H9 (cell line): ENCODE data around the gene PLB1. TPM values are rescaled to one million over a fixed set of nuclear protein-coding genes. Genes with fewer than 3 reads are reported as not detected.

ENCODE experiments used
- DNase-seq: peaks from one replicate; pipeline ENCODE4 v3.0.0-alpha.2; 2017
- H2AFZ ChIP-seq: one replicate; pipeline ENCODE4 v1.6.1; 2013; ENCODE audit warnings: mild to moderate bottlenecking, low read length, control low read depth, moderate library complexity
- H2AK5ac ChIP-seq: 2 replicates; pipeline ENCODE4 v1.6.1; 2013; ENCODE audit warnings: low read length, control low read depth, mixed read lengths; ENCODE audit not compliant: insufficient read length
- H2BK120ac ChIP-seq: one replicate; pipeline ENCODE4 v1.6.1; 2013; ENCODE audit warnings: low read depth, mild to moderate bottlenecking, low read length, control low read depth, inconsistent platforms; ENCODE audit not compliant: poor library complexity, severe bottlenecking
- H2BK12ac ChIP-seq: 2 replicates; pipeline ENCODE4 v1.6.1; 2013; ENCODE audit warnings: low read length, control low read depth, mixed read lengths, low read depth; ENCODE audit not compliant: insufficient read length
- H2BK15ac ChIP-seq: 2 replicates; pipeline ENCODE4 v1.6.1; 2013; ENCODE audit warnings: low read depth, low read length, control low read depth
- H2BK20ac ChIP-seq: one replicate; pipeline ENCODE4 v1.6.1; 2013; ENCODE audit warnings: low read depth, mild to moderate bottlenecking, low read length, control low read depth, inconsistent platforms; ENCODE audit not compliant: poor library complexity, severe bottlenecking
- H2BK5ac ChIP-seq: 2 replicates; pipeline ENCODE4 v1.6.1; 2013; ENCODE audit warnings: low read length, control low read depth, mixed read lengths; ENCODE audit not compliant: insufficient read length
- H3K14ac ChIP-seq: 2 replicates; pipeline ENCODE4 v1.6.1; 2013; ENCODE audit warnings: low read length, control low read depth; ENCODE audit not compliant: insufficient read depth
- H3K18ac ChIP-seq: 2 replicates; pipeline ENCODE4 v1.6.1; 2013; ENCODE audit warnings: low read depth, mild to moderate bottlenecking, mixed read lengths, low read length, control low read depth; ENCODE audit not compliant: insufficient read length
- H3K23ac ChIP-seq: 2 replicates; pipeline ENCODE4 v1.6.1; 2013; ENCODE audit warnings: low read length, control low read depth, mixed read lengths, low read depth; ENCODE audit not compliant: insufficient read length
- H3K23me2 ChIP-seq: 2 replicates; pipeline ENCODE4 v1.6.1; 2013; ENCODE audit warnings: low read depth, mild to moderate bottlenecking, mixed read lengths, low read length, control low read depth; ENCODE audit not compliant: insufficient read length, poor library complexity, severe bottlenecking
- H3K27ac ChIP-seq: 2 replicates; pipeline ENCODE4 v1.5.1; 2013; ENCODE audit warnings: low read length, control low read depth, mixed read lengths, low read depth; ENCODE audit not compliant: insufficient read length
- H3K27me3 ChIP-seq: 2 replicates; pipeline ENCODE4 v1.6.1; 2013; ENCODE audit warnings: low read length, control low read depth, inconsistent platforms; ENCODE audit not compliant: insufficient read depth
- H3K4ac ChIP-seq: 2 replicates; pipeline ENCODE4 v1.6.1; 2013; ENCODE audit warnings: low read depth, mild to moderate bottlenecking, control low read depth, inconsistent platforms, low read length, moderate library complexity
- H3K4me1 ChIP-seq: 2 replicates; pipeline ENCODE4 v1.6.1; 2013; ENCODE audit warnings: low read length, control low read depth, inconsistent platforms; ENCODE audit not compliant: insufficient read depth
- H3K4me2 ChIP-seq: 2 replicates; pipeline ENCODE4 v1.6.1; 2013; ENCODE audit warnings: low read length, control low read depth, mixed read lengths; ENCODE audit not compliant: insufficient read length, insufficient read depth
- H3K56ac ChIP-seq: 2 replicates; pipeline ENCODE4 v1.6.1; 2013; ENCODE audit warnings: low read depth, mild to moderate bottlenecking, mixed read lengths, low read length, control low read depth; ENCODE audit not compliant: insufficient read length
- H3K79me1 ChIP-seq: 2 replicates; pipeline ENCODE4 v1.6.1; 2013; ENCODE audit warnings: low read depth, mild to moderate bottlenecking, moderate library complexity, low read length, control low read depth, inconsistent platforms; ENCODE audit not compliant: insufficient read depth, poor library complexity, severe bottlenecking
- H3K79me2 ChIP-seq: 2 replicates; pipeline ENCODE4 v1.6.1; 2013; ENCODE audit warnings: low read length, control low read depth, inconsistent platforms; ENCODE audit not compliant: insufficient read depth
- H3K9ac ChIP-seq: 2 replicates; pipeline ENCODE4 v1.6.1; 2013; ENCODE audit warnings: low read length, control low read depth, mixed read lengths; ENCODE audit not compliant: insufficient read length; ENCODE audit errors: extremely low read depth
- H3K9me3 ChIP-seq: one replicate; pipeline ENCODE4 v1.6.1; 2013; ENCODE audit warnings: low read depth, low read length, inconsistent platforms; ENCODE audit not compliant: control insufficient read depth
- H3T11ph ChIP-seq: one replicate; pipeline ENCODE4 v1.6.1; 2013; ENCODE audit warnings: mild to moderate bottlenecking, low read length, control low read depth, inconsistent platforms
- H4K20me1 ChIP-seq: one replicate; pipeline ENCODE4 v1.6.1; 2013; ENCODE audit not compliant: control insufficient read depth, insufficient read length, insufficient read depth
- H4K5ac ChIP-seq: 2 replicates; pipeline ENCODE4 v1.6.1; 2013; ENCODE audit warnings: low read depth, mild to moderate bottlenecking, mixed read lengths, low read length, control low read depth; ENCODE audit not compliant: insufficient read length
- H4K8ac ChIP-seq: replicated peaks from 2 replicates; pipeline ENCODE4 v1.6.1; 2013; ENCODE audit warnings: low read length, control low read depth, mixed read lengths, low read depth; ENCODE audit not compliant: insufficient read length
- H4K91ac ChIP-seq: 2 replicates; pipeline ENCODE4 v1.6.1; 2013; ENCODE audit warnings: low read depth, mild to moderate bottlenecking, moderate library complexity, mixed read lengths, low read length, control low read depth; ENCODE audit not compliant: insufficient read length
- H3K27ac Mint-ChIP-seq, 3 experiments: 2 replicates in 2 of 3; 3 replicates in 1 of 3; pipeline ENCODE4 v1.8.0; 2020 to 2021; ENCODE audit warnings: mixed read lengths in 3 of 3, mild to moderate bottlenecking in 1 of 3, moderate library complexity in 1 of 3
- H3K27me3 Mint-ChIP-seq: 2 replicates; pipeline ENCODE4 v1.8.0; 2021; ENCODE audit warnings: low read depth, mild to moderate bottlenecking, moderate library complexity, mixed read lengths
- H3K36me3 Mint-ChIP-seq, 3 experiments: 2 replicates in 2 of 3; 3 replicates in 1 of 3; pipeline ENCODE4 v1.8.0; 2020 to 2021; ENCODE audit warnings: low read depth in 3 of 3, mixed read lengths in 3 of 3; ENCODE audit not compliant: insufficient read depth in 1 of 3
- H3K4me1 Mint-ChIP-seq, 2 experiments: 2 replicates each; pipeline ENCODE4 v1.8.0; 2020; ENCODE audit warnings: mixed read lengths in 2 of 2
- H3K4me3 Mint-ChIP-seq, 2 experiments: 2 replicates in 1 of 2; 3 replicates in 1 of 2; pipeline ENCODE4 v1.8.0; 2020 to 2021; ENCODE audit warnings: mild to moderate bottlenecking in 2 of 2, mixed read lengths in 2 of 2, moderate library complexity in 1 of 2
- H3K9me3 Mint-ChIP-seq, 2 experiments: 2 replicates in 1 of 2; 3 replicates in 1 of 2; pipeline ENCODE4 v1.8.0; 2020; ENCODE audit warnings: mild to moderate bottlenecking in 2 of 2, mixed read lengths in 2 of 2, moderate library complexity in 1 of 2
- WGBS: extraction: QIAGEN DNeasy Blood & Tissue Kit; methylation state at CpG from one replicate; pipeline ENCODE4 v1.1.7; 2013; ENCODE audit warnings: missing lambda C conversion rate, low lambda C conversion rate, mixed read lengths; ENCODE audit not compliant: insufficient read length; ENCODE audit errors: extremely low coverage; 5-methylcytosine and 5-hydroxymethylcytosine counted together
- total RNA-seq: library from RNA; stranded (reverse); gene quantifications from 2 replicates; pipeline ENCODE4 v1.2.1, GENCODE V29; 2021
- TF ChIP-seq, protein P1 (sequence below): fragments of 200-600 bp; sonication (generic); conservative IDR thresholded peaks from 3 replicates; pipeline ENCODE4 v1.8.0; 2021; ENCODE audit warnings: antibody characterized with exemption, mild to moderate bottlenecking

The PLB1 gene
- total RNA-seq, 1 experiment from 2014 or later: not detected

DNA sequence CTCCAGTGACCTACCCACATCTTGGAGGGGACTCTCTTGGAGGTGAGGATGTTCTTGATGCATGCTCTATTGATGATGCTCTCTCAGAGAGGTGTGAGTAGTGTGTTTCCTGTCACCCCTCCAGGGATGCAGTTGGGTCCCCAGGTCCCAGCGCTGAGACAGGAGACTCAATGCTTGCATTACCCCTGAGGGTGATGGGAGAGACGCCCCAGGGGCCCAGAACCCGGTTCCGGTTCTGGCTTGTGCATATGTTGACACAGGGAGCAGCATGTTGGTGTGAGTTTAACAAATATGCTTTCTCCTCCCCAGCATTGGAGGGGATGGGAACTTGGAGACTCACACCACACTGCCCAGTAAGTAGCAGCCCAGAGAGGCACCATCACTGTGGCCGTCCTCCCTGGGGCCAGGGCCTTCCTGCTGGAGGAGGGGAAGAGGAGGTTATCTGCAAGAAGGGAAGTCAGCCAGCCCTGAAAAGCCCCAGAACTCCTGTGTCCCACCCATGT lies 124.5 kb downstream of the PLB1 start:
- Histone ChIP-seq H3K27ac (no peak overlapping the region), H3K79me1 (no peaks in the 10 kb centered on the region), H2AFZ (no peak overlapping the region), H3K27me3 (no peaks in the 10 kb centered on the region), H4K8ac (no peak overlapping the region), H3K23ac (no peak overlapping the region), H3K79me2 (no peaks in the 10 kb centered on the region), H3K23me2 (no peaks in the 10 kb centered on the region), H3T11ph (no peak overlapping the region), H2AK5ac (no peak overlapping the region), H4K5ac (no peak overlapping the region), H2BK20ac (no peak overlapping the region), H3K9ac (no peak overlapping the region), H2BK5ac (no peak overlapping the region), H3K9me3 (no peaks in the 10 kb centered on the region), H3K4me1 (peaks cover 10% of the 10 kb centered on the region; the same call in 1 of the 2 replicates), H4K91ac (no peak overlapping the region), H3K56ac (no peak overlapping the region), H3K4ac (no peak overlapping the region), H2BK15ac (no peak overlapping the region), H3K14ac (no peak overlapping the region), H2BK120ac (no peak overlapping the region), H4K20me1 (no peaks in the 10 kb centered on the region), H3K18ac (no peak overlapping the region), H3K4me2 (no peak overlapping the region), H2BK12ac (no peak overlapping the region)
- TF ChIP-seq, protein P1, sequence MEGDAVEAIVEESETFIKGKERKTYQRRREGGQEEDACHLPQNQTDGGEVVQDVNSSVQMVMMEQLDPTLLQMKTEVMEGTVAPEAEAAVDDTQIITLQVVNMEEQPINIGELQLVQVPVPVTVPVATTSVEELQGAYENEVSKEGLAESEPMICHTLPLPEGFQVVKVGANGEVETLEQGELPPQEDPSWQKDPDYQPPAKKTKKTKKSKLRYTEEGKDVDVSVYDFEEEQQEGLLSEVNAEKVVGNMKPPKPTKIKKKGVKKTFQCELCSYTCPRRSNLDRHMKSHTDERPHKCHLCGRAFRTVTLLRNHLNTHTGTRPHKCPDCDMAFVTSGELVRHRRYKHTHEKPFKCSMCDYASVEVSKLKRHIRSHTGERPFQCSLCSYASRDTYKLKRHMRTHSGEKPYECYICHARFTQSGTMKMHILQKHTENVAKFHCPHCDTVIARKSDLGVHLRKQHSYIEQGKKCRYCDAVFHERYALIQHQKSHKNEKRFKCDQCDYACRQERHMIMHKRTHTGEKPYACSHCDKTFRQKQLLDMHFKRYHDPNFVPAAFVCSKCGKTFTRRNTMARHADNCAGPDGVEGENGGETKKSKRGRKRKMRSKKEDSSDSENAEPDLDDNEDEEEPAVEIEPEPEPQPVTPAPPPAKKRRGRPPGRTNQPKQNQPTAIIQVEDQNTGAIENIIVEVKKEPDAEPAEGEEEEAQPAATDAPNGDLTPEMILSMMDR: no peak
- Mint-ChIP-seq H3K27me3 (no peaks in the 10 kb centered on the region), H3K4me1 (peaks cover 37 to 40% of the 10 kb centered on the region in 2 experiments), H3K4me3 (no peak overlapping the region; a peak in 1 of 5 replicates), H3K27ac (no peak overlapping the region), H3K9me3 (no peaks in the 10 kb centered on the region; a peak in 1 of 5 replicates), H3K36me3 (no peaks in the 10 kb centered on the region)
- no CpG with 5 or more reads among the region's 5 CpGs for WGBS
- no peak for DNase-seq
